GM12872 (cell line): ENCODE measurements around the gene AGBL1.

Experiments used
- TF ChIP-seq, protein P1 (sequence below): IDR thresholded peaks from 3 replicates; pipeline ENCODE4 v1.5.1; 2011; ENCODE audit warnings: low read depth, mild to moderate bottlenecking, low read length, moderate library complexity; ENCODE audit not compliant: insufficient read depth

Gene AGBL1

DNA sequence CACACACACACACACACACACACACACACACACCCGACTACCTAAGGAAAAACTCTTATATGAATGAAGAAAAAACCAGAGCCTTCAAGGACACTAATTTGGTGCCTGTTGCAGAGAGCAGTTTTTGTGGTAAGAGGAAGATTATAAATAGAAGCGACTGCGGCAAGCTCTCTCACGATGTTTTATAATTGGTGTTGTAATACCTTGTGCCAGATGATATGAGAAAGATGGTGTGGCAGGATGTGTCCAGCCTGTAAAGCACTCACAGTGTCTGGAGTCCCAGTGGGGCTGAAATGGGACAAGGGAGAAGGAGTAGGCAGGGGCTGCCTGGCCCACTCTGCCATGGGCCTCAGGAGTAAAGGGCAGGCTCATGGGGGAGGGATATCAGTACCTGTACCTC, 839.9 kb downstream of the AGBL1 start:
- TF ChIP-seq, protein P1, sequence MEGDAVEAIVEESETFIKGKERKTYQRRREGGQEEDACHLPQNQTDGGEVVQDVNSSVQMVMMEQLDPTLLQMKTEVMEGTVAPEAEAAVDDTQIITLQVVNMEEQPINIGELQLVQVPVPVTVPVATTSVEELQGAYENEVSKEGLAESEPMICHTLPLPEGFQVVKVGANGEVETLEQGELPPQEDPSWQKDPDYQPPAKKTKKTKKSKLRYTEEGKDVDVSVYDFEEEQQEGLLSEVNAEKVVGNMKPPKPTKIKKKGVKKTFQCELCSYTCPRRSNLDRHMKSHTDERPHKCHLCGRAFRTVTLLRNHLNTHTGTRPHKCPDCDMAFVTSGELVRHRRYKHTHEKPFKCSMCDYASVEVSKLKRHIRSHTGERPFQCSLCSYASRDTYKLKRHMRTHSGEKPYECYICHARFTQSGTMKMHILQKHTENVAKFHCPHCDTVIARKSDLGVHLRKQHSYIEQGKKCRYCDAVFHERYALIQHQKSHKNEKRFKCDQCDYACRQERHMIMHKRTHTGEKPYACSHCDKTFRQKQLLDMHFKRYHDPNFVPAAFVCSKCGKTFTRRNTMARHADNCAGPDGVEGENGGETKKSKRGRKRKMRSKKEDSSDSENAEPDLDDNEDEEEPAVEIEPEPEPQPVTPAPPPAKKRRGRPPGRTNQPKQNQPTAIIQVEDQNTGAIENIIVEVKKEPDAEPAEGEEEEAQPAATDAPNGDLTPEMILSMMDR: no peak

DNA sequence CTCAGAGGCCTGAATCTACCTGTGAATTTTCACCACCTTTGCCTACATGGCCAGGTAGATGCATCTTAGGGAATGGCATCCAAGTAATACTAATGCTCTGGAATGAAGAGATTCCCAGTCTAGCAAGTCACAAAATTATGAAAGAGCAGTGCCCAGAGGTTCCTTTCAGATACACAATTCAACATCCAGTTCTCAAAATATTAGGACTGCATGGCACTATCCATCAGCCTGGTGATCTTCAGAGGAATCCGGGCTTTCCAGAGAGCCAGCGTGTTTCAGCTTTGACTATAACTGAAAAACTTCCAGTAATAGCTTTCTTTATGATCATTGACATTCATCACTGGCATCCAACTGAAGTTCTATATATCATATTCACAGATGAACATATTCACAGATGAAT, 849.8 kb downstream of the AGBL1 start:
- TF ChIP-seq, protein P1: no peak

DNA sequence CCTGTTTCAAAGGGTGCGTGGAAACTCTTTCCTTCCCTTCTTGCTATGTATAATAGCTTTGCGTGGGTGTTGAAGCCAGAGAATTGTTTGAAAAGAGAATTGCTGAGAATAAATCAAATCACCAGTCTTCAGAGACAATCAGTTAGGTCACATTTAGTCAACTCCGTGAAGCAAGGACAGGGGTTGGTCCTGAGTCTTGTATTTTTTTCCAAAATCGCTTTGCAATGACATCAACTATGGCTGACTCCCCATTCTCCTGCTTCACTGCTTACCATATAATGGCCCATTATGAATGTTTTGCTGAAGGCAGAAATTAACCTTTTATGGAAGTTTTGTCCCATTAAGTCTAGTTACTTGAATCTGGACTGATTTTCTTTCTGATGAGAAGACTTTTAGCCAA, 852.8 kb downstream of the AGBL1 start:
- TF ChIP-seq, protein P1: no peak

DNA sequence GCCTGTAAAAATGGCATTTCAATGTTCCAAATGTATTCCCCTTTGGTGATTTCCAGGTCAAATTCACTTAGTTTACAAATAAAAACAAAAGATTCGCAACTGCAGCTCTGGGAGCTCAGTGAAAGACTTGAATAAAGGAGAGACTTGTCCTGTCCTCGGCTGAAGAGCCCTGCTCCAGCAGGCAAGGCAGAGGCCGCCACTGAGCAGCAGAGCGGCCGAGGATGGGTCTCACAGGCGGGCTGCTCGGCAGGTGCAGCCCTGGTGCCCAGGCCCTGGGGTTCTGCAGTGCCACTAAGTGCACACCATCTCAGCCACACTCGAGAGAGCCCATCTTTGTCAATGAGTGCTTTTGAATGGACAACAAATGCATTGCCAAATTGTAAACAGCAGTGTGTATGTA, 856.2 kb downstream of the AGBL1 start:
- TF ChIP-seq, protein P1: no peak

DNA sequence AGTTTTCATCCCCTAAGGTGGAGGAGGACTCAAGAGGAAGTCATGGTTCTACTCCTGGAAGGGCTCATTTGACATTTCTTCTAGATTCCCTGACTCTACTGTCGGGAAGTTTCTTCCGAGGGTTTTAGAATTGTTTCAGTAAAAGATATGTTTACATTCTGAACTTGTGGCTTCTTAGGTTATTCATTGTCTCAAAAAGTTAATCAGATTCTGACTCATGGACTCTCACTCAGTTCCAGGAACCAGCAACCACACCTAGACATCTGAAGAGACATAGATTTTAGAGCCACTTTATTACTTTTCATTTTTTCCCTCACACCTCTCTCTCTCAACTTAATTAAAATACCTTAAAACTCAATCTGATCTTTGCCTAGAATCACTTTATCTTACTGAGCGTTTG, 862.6 kb downstream of the AGBL1 start:
- TF ChIP-seq, protein P1: no peak

DNA sequence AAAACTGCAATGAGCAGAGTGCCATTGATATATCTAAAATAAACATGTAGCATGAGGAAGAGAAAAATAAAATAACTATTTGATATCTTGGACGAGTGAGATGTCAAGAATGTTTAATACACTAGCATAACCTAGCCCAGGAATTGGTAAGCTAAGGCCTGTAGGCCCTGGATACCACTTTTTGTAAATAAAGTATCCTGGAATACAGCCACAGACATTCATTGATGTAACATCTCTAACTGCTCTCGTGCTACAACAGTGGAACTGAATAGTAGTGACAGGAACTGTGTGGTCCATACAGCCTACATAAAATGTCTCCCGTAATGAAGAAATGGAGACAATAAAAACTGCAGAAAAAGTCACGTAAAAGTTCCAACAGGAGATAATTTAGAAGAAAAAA, 869.0 kb downstream of the AGBL1 start:
- TF ChIP-seq, protein P1: no peak

DNA sequence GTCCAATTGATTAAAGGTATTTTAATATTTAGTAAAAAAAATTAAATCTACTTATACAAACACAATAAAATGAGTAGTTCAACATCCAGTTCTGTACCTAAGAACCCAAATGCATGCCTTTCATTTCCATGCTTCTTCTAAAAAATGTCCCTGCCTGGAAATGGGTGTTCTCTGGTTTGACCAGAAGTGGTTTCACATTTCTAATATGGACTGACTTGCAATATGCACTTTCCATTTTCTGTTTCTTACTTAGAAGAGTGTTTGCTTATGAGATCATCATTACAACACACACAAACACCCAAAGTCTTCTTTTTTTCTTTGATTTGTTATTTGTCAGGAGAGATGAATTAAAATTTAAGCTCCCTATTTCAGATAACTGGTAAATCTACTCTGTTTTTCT, 879.6 kb downstream of the AGBL1 start:
- TF ChIP-seq, protein P1: no peak

DNA sequence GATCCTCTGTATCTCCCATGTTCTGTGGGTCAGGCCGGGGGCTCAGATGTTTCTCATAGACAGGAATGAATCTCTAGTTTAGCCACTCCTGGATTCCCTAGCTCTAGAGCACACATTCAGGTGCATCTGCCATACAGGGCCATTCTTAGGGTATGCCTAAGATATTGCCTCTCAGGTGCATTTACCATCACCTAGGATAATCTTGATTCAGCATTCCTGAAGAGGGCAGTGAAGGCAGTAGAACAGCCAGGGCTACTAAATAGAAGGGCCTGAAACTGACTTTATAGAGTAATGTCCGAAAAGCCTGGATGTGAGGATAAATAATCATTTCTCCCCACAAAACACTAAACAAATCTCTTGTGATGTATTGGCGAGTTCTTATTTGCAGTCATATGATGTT, 882.0 kb downstream of the AGBL1 start:
- TF ChIP-seq, protein P1: no peak
